Gastrocnemius medialis (tissue), 4 donors: ENCODE data around the gene ERC1. TPM values are rescaled to one million over a fixed set of nuclear protein-coding genes. Genes with fewer than 3 reads are reported as not detected.

Experiments
- ATAC-seq, 2 donors: fragments of 150-250 bp; one replicate each; pipeline ENCODE4 v1.9.1; 2016
- DNase-seq, 2 donors: peaks; one replicate each; pipeline ENCODE4 v3.0.0-alpha.2; 2019
- H3K27ac ChIP-seq, 4 donors: fragments of 200-600 bp; sonication (generic); 1 replicate in 1 of 4; 2 replicates in 3 of 4; pipeline ENCODE4 v1.5.1; 2016 to 2018; ENCODE audit warnings: mild to moderate bottlenecking in 2 of 4, moderate library complexity in 1 of 4
- H3K27me3 ChIP-seq, 3 donors: fragments of 200-600 bp; sonication (generic) in 2 of 3; 1 replicate in 1 of 3; 2 replicates in 2 of 3; pipeline versions ENCODE4 v1.5.1 to v1.6.0; 2016 to 2019; ENCODE audit warnings: mild to moderate bottlenecking in 1 of 3, moderate library complexity in 1 of 3
- H3K36me3 ChIP-seq, 2 donors: fragments of 200-600 bp; sonication (generic) in 1 of 2; one replicate each; pipeline ENCODE4 v1.5.1; 2017 to 2018
- H3K4me1 ChIP-seq, 2 donors: fragments of 200-600 bp; sonication (generic) in 1 of 2; one replicate each; pipeline ENCODE4 v1.5.1; 2016 to 2017; ENCODE audit warnings: mild to moderate bottlenecking in 2 of 2
- H3K4me3 ChIP-seq, 4 donors: fragments of 200-600 bp; sonication (generic) in 3 of 4; 1 replicate in 1 of 4; 2 replicates in 3 of 4; pipeline ENCODE4 v1.5.1; 2016 to 2019; ENCODE audit warnings: mild to moderate bottlenecking in 2 of 4
- H3K9me3 ChIP-seq, 3 donors: fragments of 200-600 bp; sonication (generic) in 2 of 3; 1 replicate in 1 of 3; 2 replicates in 2 of 3; pipeline ENCODE4 v1.5.1; 2016 to 2019
- CTCF ChIP-seq, 5 experiments: fragments of 450-650 bp in 3 of 5; fragments of 200-600 bp in 2 of 5; sonication (generic) in 2 of 5; IDR thresholded peaks in 4 of 5; conservative IDR thresholded peaks in 1 of 5; 1 replicate in 4 of 5; 2 replicates in 1 of 5; pipeline ENCODE4 v1.5.1; 2016 to 2019; ENCODE audit warnings: antibody characterized with exemption in 5 of 5, mild to moderate bottlenecking in 3 of 5, moderate library complexity in 3 of 5
- POLR2A ChIP-seq, 2 donors: fragments of 450-650 bp; IDR thresholded peaks; one replicate each; pipeline ENCODE4 v1.6.1; 2017; ENCODE audit warnings: antibody characterized with exemption in 2 of 2, mild to moderate bottlenecking in 2 of 2, moderate library complexity in 2 of 2
- in situ Hi-C, 4 donors: fragments of 200-750 bp; cut with MboI; loops; one replicate each; pipeline versions ENCODE4 v1.15.0 to v1.8.0; 2017; ENCODE audit warnings: low sequenced_read_pairs in 4 of 4
- intact Hi-C: fragments of 100-400 bp; cut with DNase I; formaldehyde crosslinking; loops from one replicate; pipeline ENCODE4 v1.15.1; 2023; ENCODE audit warnings: low total_unique reads
- total RNA-seq, 4 donors: library from RNA; depleted of rRNA; stranded (reverse); fragments of >200 nt; gene quantifications; one replicate each; pipeline versions ENCODE4 v1.1.0 to v1.2.3, GENCODE V29; 2016

Gene ERC1
- total RNA-seq, 4 donors from 2014 or later, result 20.3 to 39.1 (median 23.5) TPM

DNA sequence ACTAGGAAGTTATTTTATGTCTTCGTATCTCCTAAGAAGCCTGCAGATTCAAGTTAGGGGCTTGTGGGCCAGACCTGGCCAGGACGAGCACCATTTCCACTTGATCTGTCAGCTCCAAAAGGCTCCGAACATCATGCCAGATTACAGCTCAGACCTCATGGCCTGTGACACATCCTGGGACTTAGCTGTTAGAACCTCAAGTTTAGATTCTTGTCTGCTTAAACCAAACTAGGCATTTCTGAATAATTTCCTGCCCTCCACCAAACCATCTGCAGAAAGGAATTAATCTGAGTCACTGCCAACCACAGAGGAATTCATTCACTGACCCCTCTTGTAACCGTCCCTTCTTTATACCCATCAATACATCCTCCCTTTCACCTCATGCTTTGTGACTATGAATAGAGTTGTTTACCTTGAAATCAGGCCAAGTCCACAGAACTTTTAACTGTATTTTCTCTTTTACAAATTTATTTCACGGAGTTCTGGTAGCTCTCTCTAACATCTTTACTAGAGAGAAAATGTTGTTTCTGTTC lies 483.1 kb downstream of the ERC1 start:
- ATAC-seq (no peak), DNase-seq (no peak)
- H3K36me3 ChIP-seq, result no peaks in the 10 kb centered on the region
- no peak overlapping the region for H3K27ac ChIP-seq
- in situ Hi-C loops (no loop called here), intact Hi-C loops (no loop called here)
- H3K27me3 ChIP-seq, result no peaks in the 10 kb centered on the region
- H3K4me3 ChIP-seq, result no peak overlapping the region
- no peaks in the 10 kb centered on the region for H3K9me3 ChIP-seq
- TF ChIP-seq CTCF (IDR thresholded peaks at IDR 0.05 in 4 of 5, conservative IDR thresholded peaks at IDR 0.05 in 1 of 5) (no peak), POLR2A (IDR thresholded peaks at IDR 0.05) (no peak)
- peaks cover 14 to 19% of the 10 kb centered on the region in 2 donors for H3K4me1 ChIP-seq

- Histone ChIP-seq H3K4me1 (peaks cover 14 to 19% of the 10 kb centered on the region in 2 donors), H3K36me3 (no peaks in the 10 kb centered on the region), H3K27ac (no peak overlapping the region), H3K9me3 (no peaks in the 10 kb centered on the region), H3K4me3 (no peak overlapping the region), H3K27me3 (no peaks in the 10 kb centered on the region)
- DNase-seq (no peak), ATAC-seq (peak in 1 of 2 donors; percentile 12)
- in situ Hi-C loops, result no loop called here
- TF ChIP-seq CTCF (IDR thresholded peaks at IDR 0.05 in 4 of 5, conservative IDR thresholded peaks at IDR 0.05 in 1 of 5) (no peak), POLR2A (IDR thresholded peaks at IDR 0.05) (no peak)
- intact Hi-C loops, result no loop called here
Measured at GRCh38 chr12:1474574-1475153, 483.6 kb downstream of the ERC1 start.

GRCh38 chr12:1479645-1480044 lies 488.6 kb downstream of the ERC1 start:
- Histone ChIP-seq H3K27me3 (no peaks in the 10 kb centered on the region), H3K4me3 (no peak overlapping the region), H3K9me3 (no peaks in the 10 kb centered on the region), H3K4me1 (peaks cover 6 to 7% of the 10 kb centered on the region in 2 donors), H3K27ac (no peak overlapping the region), H3K36me3 (no peaks in the 10 kb centered on the region)
- DNase-seq, result no peak
- in situ Hi-C loops, result no loop called here
- intact Hi-C loops, result no loop called here
- TF ChIP-seq CTCF (IDR thresholded peaks at IDR 0.05 in 4 of 5, conservative IDR thresholded peaks at IDR 0.05 in 1 of 5), result no peak
- no peak for TF ChIP-seq POLR2A (IDR thresholded peaks at IDR 0.05)
- no peak for ATAC-seq

DNA sequence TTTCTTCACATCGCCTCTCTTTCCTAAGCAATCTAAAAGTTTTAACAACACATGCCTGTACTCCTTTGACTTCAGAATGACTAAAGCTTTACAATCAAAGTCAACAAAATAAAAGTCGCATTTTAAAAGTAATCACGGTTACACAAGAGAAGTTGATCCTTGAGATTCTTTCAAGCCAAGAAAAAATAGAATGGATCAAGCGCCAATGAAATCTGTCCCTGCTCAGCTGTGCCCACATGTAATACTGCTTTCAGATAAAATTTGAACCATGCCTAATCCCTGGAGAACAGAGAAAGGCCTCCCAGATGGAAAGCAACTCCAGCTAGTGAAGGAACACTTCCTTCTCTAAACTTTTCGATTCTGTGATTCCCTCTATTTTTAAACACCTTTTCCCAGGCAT lies 490.3 kb downstream of the ERC1 start:
- in situ Hi-C loops, result no loop called here
- Histone ChIP-seq H3K27me3 (no peaks in the 10 kb centered on the region), H3K4me3 (no peak overlapping the region), H3K4me1 (no peaks in the 10 kb centered on the region), H3K27ac (no peak overlapping the region), H3K9me3 (no peaks in the 10 kb centered on the region), H3K36me3 (no peaks in the 10 kb centered on the region)
- ATAC-seq (no peak), DNase-seq (no peak)
- TF ChIP-seq CTCF (IDR thresholded peaks at IDR 0.05 in 4 of 5, conservative IDR thresholded peaks at IDR 0.05 in 1 of 5) (no peak), POLR2A (IDR thresholded peaks at IDR 0.05) (no peak)
- intact Hi-C loops, result no loop called here

DNA sequence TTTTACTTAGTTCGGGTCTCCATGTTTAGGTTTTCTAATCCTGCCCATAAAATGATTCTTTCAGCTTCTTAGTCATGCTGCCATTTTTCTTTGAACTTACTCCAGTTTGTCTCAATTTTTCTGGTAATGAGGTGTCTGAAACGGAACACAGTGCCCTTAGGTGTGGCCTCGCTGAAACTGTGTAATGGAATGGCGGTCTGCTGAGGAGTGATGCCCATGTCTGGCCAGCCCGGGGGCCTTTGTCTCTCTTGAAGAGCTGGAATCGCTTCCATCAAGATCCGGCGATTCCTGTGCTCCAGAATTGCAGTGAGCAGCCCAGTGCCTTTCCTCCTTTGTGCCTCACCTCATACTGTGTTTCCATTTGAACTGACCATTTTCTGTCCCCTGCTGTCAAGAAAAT lies 490.9 kb downstream of the ERC1 start:
- no peaks in the 10 kb centered on the region for H3K4me1 ChIP-seq
- TF ChIP-seq CTCF (IDR thresholded peaks at IDR 0.05 in 4 of 5, conservative IDR thresholded peaks at IDR 0.05 in 1 of 5) (no peak), POLR2A (IDR thresholded peaks at IDR 0.05) (no peak)
- no peak overlapping the region for H3K27ac ChIP-seq
- H3K27me3 ChIP-seq, result no peaks in the 10 kb centered on the region
- no peak for DNase-seq
- no peaks in the 10 kb centered on the region for H3K9me3 ChIP-seq
- no peaks in the 10 kb centered on the region for H3K36me3 ChIP-seq
- no peak for ATAC-seq
- intact Hi-C loops, result no loop called here
- in situ Hi-C loops, result no loop called here
- H3K4me3 ChIP-seq, result no peak overlapping the region
